Stimulated activated CD8-positive, alpha-beta memory T cell treated with anti-CD3 and anti-CD28 coated beads, Interleukin-15, amount 100 ng/mL, for 48 hours (primary cell): ENCODE data around the gene FGFRL1.
"Not testable (repeated sequence)": the region's sequence is repeated elsewhere in the genome, so short reads cannot be mapped to it uniquely, and the experiment has no call there.

Experiments used
- DNase-seq, 2 donors: peaks; one replicate each; pipeline ENCODE4 v3.0.0-alpha.2; 2020; ENCODE audit warnings: low read depth in 2 of 2

The FGFRL1 gene

DNA sequence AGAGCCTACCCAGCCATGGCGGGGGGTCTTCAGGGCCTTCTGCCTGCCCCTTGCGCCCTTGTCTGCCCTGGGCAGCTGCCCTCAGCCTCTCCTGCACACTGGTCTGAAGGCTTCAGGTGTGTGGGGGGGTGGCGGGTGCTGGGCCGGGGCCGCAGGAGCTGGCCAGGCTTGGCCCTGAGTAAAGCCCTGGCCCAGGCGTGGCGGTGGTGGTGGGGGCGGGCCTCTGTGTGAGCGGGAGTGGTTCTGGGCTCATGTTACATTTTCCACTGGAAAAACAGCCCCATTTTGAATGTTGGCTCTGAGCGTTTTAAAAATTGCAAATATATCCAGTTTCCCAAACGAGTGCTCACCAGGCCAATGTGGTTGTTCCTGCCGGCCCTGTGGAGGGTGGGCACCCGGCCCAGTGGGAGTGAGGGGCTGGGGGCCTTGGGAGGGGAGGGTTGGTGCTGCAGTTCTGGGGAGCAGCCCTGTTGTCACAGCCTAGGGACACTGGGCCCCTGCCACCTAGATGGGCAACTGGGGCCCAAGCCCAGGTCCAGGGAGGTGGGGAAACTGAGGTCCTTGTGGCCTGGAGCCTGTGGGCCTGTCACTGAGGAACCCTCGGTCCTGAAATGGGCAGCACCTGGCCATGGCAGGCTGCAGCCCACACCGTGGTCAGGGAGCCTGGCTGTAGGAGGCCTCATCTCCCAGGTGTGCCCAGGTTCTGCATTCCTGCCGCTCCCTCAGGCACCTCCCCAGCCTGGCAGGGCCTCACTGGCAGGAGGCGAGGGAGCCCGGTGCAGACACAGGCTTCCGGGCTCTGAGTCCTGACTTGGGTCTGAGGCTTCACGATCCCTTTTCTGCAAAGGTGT lies 28.3 kb downstream of the FGFRL1 start:
- DNase-seq: no peak

DNA sequence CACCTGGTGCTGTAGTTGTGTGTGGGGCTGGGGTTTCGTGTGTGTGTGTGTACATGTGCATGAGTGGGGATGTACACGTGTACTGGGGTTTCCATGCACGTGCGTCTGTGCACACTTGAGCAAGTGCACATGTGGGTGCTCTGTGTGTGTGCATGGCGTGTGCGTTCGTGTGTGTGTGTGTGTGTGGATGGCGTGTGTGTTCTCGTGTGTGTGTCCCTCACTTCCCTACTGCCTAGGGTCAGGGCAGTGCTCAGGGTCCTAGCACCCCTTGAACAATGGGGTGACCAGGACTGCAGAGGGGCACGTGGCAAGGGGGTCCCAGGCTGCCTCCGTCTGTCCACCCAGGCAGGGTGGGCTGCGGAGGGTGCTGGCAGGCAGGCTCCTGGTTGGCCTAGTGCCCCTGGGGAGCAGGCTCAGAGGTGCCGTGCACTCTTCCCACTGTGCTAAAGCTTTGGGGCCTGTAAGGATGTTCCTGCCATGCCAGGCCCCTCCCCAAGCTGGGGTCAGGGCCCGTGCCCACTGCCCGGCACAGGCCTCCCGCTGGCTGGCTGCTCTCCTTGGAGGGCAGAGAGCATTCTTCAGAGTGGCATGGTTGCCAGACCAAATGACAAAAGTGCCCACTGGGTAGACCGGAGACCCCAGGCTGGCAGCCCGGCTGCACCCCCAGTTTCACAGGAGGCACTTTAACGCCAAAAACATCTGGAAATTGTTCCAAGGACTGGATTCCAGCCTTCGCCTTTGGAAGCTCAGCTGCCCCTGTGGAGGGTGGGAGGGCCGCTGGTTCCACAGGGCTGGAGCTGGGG lies 29.1 kb downstream of the FGFRL1 start:
- no peak for DNase-seq

DNA sequence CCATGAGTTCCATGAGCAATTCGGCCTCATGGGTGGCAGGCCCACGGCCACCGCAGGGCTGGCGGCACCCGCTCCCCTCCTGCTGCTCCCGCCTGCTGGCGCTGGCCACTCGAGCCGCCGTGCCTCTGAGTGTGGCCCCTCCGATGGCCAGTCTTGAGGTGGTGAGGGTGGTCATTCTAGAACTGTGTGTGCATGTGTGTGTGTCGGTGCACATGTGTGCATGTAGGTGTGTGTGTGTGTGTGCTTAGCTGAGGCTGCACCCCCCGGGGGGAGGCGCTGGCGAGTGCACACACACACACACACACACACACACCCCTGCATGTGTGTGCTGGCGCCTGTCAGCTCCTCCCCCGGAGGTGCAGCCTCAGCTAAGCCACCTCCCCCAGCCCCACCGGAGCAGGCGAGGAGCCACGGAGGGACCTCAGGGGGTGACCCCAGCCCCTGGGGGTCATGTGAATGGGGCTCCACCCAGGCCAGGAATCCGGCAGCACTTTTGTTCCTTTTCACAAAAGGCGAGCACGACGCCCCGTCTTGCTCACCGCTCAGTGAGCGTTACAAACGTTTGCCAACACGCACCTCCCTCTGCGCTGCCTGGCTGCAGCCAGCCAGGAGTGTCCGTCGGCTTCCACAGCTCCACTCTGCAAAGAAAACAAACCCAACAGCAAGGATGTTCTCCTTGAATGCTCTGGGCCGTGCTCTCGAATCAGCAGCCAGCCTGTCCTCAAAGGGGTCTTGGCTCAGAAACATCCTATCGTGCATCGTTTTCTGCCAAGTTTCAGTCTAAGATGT lies 29.9 kb downstream of the FGFRL1 start:
- DNase-seq: no peak

DNA sequence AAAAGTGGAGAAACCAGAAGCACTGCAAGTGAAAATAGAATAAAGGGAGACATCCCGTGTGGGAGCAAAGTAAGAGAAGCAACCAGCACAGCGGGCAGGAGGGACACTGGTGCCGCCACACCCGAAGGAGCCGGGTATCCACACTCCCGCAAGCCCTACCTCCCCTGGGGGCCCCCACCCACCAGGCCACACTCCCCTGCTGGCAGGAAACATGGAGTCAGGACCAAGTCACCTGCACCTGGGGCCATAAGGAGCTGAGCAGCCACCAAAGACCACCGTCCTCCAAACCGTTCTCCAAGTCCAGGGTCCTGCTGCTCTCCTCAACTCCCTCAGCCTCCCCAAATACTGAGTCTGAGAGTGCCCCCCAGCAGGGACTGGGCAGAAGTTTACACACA lies 30.5 kb downstream of the FGFRL1 start:
- no peak for DNase-seq

DNA sequence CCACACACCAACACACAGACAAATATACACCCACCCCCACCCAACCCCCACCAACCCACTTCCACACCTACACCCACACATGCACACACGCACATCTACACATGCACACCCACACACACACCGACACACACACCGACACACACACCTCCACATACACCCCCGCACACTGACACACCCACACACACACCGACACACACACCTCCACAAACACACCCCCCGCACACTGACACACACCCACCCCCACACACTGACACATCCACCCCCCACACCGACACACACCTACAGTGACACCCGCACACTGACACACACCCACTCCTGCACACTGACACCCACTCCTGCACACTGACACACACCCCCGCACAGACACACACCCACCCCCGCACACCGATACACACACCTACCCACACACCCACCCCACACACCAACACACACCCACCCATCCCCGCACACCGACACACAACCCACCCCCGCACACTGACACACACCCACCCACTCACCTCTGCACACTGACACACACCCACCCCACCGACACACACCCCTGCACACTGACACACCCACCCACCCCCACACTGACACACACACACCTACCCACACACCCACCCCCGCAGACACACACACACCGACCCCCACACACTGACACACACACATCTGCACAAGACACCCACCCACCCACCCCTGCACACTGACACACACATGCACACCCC lies 31.1 kb downstream of the FGFRL1 start:
- no peak for DNase-seq

DNA sequence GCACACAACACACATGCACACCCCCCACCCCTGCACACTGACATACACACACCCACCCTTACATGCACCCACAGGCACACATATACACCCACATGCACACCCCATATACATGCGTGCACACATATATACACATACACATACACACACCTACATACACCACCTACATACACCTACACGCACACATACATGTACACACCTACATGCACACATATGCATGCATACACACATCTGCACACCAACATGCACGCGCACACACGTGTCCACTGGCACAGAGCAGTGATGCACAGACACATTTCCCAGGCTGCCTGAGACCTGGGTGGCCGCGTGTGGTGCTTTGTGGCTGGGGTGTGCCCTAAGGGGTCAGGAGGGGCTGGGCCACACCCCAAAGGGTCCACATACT lies 31.7 kb downstream of the FGFRL1 start:
- no peak for DNase-seq

DNA sequence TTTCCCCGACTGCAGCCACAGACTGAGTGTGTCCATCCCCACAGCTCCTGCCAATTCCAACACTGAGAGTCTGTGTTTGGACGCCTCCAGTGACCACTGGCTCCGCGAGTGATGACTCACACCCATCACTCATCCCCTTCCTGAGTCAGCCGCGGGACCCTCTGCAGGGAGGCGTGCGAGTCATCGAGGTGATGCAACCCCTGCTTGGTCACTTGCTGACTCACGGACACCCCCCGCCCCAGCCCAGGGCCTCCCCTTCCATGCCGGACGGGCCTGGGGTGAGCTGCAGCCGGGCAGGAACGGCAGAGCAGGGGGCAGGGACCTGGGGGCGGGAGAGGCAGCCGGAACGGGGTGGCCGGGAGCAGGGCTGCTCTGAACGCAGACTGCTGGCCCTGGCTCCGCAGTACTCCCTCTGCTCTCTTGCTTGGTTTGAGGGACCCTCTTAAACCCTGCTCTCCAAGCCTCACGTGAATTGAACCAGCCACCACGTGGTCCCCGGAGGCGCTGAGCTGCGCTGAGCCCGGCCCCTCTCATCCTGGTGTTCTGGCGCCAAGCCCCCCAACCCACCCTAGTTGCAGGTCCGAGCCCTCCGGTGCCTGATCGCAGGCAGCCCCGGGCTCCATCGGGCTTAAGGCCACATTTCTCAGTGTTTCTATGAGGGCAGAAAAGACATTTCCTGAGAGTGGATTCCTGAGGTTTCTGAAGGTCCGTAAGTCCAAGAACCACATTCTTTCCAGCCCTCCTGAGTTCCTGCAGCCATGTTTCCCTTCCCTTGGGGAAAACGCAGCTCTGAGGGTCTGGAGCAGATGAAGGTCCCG lies 32.4 kb downstream of the FGFRL1 start:
- DNase-seq: peak; percentile 27 to 57

DNA sequence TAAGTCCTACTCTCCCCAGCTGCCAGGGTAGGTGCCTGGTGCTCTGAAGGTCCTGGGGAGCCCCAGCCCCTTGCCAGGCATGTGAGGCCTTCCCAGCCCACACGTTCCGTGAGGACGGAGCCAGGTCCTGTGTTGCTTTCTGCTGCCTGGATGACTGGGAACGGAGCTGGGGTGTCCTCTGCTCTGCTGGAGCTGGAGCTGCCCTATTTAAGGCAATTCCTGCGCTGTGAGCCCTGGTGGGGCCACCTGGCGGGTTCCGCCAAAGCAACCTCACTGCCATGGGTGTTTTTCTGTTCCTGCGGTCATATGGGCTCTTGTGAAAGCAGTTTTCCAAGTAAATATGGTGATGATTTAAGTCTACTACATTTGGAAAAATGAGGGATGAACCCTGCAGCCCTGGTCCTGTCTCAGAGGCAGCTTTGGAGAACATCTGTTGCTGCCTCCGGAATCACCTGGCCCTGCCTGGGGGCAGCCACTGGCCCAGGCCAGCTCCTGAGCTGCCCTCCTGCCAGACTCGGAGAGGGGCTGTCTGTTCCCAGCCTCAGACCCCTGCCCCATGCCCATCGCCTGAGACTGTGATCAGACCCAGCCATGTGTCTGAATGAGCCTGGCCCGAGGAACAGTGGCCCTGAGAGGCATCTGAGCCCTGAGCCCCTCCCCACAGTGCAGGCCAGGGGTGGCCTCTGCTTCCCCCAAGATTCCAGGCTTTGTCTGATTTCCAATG lies 33.2 kb downstream of the FGFRL1 start:
- DNase-seq: no peak

DNA sequence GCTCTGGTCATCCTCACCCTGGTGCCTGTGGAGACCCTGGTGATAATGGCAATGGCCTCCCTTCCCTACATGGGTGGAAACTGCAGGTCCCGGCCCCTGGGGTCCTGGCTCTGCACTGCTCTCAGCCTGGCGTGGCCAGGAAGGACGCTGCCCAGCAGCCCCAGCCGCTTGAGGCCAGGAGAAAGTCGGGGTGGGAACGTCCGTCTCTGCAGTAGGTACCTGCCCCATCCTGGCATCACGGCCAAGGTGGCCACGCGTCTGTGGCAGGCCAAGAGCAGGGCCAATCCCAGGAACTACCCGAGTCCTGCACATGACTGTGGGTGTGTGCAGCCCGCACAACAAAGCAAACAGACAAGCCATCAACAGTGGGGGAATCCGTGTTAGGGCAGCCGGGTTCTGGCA lies 33.8 kb downstream of the FGFRL1 start:
- no peak for DNase-seq

DNA sequence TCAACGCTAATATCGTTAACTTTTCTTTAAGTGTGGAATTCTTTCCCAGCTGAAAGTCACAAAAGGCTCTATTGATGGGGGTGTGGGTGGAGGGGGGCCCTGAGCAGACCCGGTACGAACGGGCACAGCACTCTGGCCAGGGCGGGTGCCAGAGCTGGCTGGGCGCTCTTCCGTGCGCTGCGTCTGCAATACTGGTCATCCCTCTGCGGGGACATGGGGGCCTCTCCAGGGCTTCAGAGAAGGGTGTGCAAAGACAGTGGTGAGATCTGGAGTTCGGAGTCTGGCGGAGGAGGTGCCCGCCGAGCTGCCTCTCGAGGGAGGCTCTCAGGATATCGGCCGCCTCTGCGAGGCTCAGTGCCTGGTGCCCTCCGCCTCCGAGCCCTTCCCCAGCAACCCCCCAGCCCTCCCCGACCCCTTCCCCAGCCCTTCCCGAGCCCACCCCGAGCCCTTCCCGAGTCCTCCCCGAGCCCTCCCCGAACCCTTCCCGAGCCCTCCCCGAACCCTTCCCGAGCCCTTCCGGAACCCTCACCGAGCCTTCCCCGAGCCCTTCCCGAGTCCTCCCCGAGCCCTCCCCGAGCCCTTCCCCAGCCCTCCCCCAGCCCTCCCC lies 34.3 kb downstream of the FGFRL1 start:
- no peak for DNase-seq

DNA sequence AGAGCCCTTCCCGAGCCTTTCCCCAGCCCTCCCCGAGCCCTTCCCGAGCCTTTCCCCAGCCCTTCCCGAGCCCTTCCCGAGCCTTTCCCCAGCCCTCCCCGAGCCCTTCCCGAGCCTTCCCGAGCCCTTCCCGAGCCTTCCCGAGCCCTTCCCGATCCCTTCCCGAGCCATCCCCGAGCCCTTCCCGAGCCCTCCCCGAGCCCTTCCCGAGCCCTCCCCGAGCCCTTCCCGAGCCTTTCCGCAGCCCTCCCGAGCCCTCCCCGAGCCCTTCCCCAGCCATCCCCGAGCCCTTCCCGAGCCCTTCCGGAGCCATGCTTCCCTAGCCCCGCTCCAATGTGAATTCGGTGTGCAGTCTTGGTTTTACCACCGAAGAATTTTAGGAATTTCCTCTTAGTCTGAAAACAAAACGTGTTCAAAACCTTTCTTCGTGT lies 35.2 kb downstream of the FGFRL1 start:
- DNase-seq: not testable (repeated sequence)

DNA sequence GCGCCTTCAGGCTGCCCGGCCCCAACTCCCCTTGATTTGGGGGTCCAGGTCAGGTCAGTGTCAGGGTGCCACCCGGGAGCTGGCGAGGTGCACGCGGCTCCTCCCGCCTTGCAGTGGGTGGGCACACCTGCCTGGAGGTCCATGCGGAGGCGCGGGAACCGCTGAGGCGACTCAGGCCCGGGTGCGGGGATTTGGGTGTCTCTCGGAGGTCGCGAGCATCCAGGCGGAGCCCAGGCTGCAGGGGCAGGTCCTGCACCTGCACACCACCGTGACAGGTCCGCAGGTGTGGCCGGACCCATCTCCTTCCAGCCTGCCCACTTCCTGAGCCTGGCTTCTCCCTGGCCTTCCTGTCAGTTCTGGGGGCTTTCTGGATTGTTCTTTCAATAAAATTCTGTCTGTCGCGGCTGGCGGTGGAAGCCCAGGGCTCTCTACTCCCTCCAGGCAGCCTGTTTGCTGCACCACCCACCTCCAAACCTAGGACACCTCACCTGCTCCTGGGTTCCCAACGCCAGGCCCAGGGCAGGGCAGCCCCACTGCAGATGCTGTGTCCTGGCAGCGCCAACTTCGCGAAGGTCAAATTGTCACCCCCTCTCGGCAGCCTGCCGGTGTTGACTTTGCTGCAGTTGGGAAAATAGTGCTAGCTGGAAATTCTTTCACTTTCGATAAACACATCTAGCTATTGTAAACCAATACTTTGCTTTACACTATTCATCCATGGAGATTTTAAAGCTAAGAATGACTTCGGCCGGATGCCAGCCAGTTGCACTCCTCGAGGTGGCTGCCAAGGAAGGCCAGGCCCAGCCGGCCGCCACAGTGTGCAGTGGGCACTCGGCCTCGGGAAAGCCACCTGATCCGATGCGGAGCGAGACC lies 35.9 kb downstream of the FGFRL1 start:
- no peak for DNase-seq

DNA sequence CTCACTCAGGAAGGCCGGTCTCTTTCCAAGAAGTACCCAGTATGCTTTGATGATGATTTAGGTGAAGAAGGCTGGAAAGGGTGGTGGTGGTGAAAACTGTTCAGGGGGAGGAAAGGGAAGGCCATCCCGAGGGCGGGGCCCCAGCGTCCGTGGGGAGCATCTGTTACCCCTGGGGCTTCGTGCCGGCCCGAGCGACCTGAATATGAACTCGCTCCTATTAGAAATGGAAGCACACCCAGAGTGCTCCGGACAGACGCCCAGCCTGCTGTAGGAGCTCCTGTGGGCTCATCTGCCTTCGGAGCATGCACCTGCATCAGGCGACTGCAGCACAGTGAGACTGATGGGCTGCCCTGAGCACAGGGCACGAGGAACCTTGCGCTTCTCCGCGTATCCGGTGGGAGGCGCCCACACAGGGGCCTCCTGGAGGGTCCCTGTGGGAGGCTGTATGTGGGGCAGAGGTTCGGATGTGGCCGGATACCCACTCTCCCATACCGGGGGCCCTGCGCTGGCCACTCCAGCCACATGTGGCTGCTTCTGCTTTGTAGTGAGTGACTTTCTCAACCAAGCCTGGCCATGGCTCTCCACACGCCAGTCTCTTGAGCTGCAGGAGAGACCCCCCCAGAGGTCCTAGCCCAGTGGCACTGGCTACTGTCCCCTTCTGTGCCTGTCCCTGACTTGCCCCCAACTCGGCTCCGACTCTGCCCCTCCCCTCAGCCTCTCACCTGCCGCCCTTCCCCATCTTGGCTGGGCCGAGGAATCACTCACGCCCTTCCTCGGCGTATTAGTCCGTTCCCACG lies 36.7 kb downstream of the FGFRL1 start:
- no peak for DNase-seq

DNA sequence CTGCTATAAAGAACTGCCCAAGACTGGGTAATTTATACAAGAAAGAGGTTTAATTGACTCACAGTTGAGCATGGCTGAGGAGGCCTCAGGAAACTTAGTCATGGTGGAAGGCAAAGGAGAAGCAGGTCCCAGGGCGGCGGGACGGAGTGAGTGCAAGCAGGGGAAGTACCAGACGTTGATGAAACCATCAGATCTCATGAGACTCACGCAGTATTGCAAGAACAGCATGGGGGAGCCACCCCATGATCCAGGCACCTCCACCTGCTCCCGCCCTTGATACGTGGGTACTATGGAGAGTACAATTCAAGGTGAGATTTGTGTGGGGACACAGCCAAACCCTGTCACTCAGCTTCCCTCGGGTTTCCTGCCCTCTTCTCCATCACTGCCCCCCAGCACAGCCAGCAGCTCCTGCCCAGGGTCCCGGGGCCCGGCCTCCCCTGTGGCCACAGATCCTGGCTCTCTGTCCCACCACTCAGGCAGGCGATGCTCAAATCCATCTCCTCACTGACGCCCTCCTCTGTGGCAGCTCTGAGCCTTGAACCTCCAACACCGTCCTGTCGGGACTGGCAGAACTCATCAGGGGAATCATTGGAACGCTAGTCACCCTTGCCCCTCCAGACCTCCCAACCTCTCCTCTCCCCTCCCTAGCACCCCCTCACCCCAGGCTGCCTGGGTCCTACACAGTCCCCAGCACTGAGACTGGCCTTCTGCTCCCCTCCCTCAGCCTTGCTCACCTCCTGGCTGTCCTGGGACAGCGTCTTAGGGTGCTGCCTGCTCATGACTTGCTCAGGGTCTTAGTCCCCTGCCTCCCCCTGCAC lies 37.6 kb downstream of the FGFRL1 start:
- DNase-seq: peak in 1 of 2 donors; percentile 18

DNA sequence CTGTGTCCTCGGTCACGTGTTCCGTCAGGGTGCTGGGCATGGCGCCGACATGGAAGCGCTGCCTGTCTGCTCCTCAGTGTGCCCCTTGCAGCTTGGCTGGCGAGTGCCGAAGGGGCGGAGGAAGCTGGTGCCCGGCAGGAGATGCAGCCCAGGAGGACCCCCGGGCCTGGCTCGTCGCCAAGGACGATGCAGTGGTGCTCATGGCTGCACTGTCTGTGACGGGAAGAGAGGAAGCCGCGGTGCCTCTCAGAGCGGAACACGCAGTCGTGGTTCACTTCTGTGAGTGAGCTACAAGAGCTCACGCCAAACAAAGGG lies 38.1 kb downstream of the FGFRL1 start:
- DNase-seq: no peak

DNA sequence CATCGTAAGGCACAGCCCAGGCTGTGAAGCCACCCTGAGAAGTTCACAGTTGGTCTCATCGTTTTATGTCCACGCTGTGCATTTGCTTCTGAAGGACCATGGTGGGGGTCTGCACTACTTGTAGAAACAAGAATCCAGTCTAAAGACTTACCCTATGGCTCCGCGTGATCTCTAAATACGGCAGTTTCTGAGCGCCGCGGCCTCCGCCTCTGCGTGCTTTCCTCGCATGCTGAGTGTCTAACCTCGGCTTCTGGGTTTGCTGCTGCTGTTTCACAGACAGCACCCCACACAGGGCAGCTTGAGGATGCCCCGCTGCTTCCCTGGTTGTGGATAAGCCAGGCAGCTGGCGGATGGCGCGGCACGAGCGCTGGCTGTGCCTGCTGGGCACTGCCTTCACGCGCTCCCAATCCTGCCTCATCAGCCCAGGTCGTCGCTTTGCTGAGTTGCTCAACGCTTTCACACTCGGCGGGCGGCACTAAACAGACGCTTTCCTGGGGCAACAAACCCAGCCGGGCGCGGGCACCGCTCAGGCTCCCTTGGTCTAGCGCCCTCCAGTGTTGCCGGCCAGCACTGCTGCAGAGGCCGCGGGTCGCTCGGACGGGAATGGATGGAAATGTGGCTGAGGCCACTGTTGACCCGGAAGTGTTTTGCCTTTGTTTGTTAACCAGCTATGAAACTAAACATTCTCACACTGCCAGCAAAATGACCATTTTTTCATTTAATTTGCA lies 39.2 kb downstream of the FGFRL1 start:
- no peak for DNase-seq
